BLaER1 (cell line): ENCODE measurements around the gene LDB2.

ENCODE experiments used
- H3K27ac ChIP-seq: shearing (Covaris generic); formaldehyde crosslinking; 2 replicates; pipeline ENCODE4 v1.8.1; 2022
- H3K27me3 ChIP-seq: shearing (Covaris generic); formaldehyde crosslinking; 2 replicates; pipeline ENCODE4 v1.8.1; 2022
- H3K36me3 ChIP-seq: shearing (Covaris generic); formaldehyde crosslinking; 2 replicates; pipeline ENCODE4 v1.8.1; 2022
- H3K4me1 ChIP-seq: shearing (Covaris generic); formaldehyde crosslinking; 2 replicates; pipeline ENCODE4 v1.8.1; 2022
- H3K4me2 ChIP-seq: shearing (Covaris generic); formaldehyde crosslinking; 2 replicates; pipeline ENCODE4 v1.8.1; 2022
- H3K4me3 ChIP-seq: shearing (Covaris generic); formaldehyde crosslinking; 2 replicates; pipeline ENCODE4 v1.8.1; 2022
- H3K9ac ChIP-seq: shearing (Covaris generic); formaldehyde crosslinking; 2 replicates; pipeline ENCODE4 v1.8.1; 2022
- H3K9me3 ChIP-seq: shearing (Covaris generic); formaldehyde crosslinking; 2 replicates; pipeline ENCODE4 v1.8.1; 2022
- H4K20me1 ChIP-seq: shearing (Covaris generic); formaldehyde crosslinking; 2 replicates; pipeline ENCODE4 v1.8.1; 2022
- Cebpa-rat ChIP-seq: shearing (Covaris generic); IDR thresholded peaks from 2 replicates; pipeline ENCODE4 v1.8.1; 2022

Gene LDB2

GRCh38 chr4:16597443-16597842 is 301.0 kb downstream of the LDB2 start:
- Histone ChIP-seq H3K36me3 (no peaks in the 10 kb centered on the region), H3K27me3 (no peaks in the 10 kb centered on the region), H4K20me1 (no peaks in the 10 kb centered on the region), H3K4me3 (no peak overlapping the region), H3K4me2 (no peak overlapping the region), H3K9ac (no peak overlapping the region), H3K4me1 (no peaks in the 10 kb centered on the region), H3K9me3 (no peaks in the 10 kb centered on the region), H3K27ac (no peak overlapping the region)
- TF ChIP-seq Cebpa-rat = no peak

- H3K36me3 ChIP-seq = no peaks in the 10 kb centered on the region
- no peak overlapping the region for H3K27ac ChIP-seq
- no peak overlapping the region for H3K4me3 ChIP-seq
- H3K4me2 ChIP-seq = no peak overlapping the region
- no peak for TF ChIP-seq Cebpa-rat
- H3K27me3 ChIP-seq = no peaks in the 10 kb centered on the region
- no peaks in the 10 kb centered on the region for H4K20me1 ChIP-seq
- H3K4me1 ChIP-seq = no peaks in the 10 kb centered on the region
- no peaks in the 10 kb centered on the region for H3K9me3 ChIP-seq
- H3K9ac ChIP-seq = no peak overlapping the region
Observed at GRCh38 chr4:16596267-16596666, 302.2 kb downstream of the LDB2 start.

- no peak for TF ChIP-seq Cebpa-rat
- Histone ChIP-seq H4K20me1 (no peaks in the 10 kb centered on the region), H3K9me3 (no peaks in the 10 kb centered on the region)
Observed at GRCh38 chr4:16594128-16594527, 304.3 kb downstream of the LDB2 start.

GRCh38 chr4:16593386-16593785 is 305.1 kb downstream of the LDB2 start:
- H3K27ac ChIP-seq = no peak overlapping the region
- no peak overlapping the region for H3K4me2 ChIP-seq
- no peaks in the 10 kb centered on the region for H3K27me3 ChIP-seq
- no peak for TF ChIP-seq Cebpa-rat
- H4K20me1 ChIP-seq = no peaks in the 10 kb centered on the region
- H3K9ac ChIP-seq = no peak overlapping the region
- no peaks in the 10 kb centered on the region for H3K9me3 ChIP-seq
- no peak overlapping the region for H3K4me3 ChIP-seq
- no peaks in the 10 kb centered on the region for H3K4me1 ChIP-seq
- no peaks in the 10 kb centered on the region for H3K36me3 ChIP-seq

More at GRCh38 chr4:16594128-16594527, 304.3 kb downstream of the LDB2 start:
- Histone ChIP-seq H3K27ac (no peak overlapping the region), H3K4me3 (no peak overlapping the region), H3K27me3 (no peaks in the 10 kb centered on the region), H3K4me1 (no peaks in the 10 kb centered on the region), H3K9ac (no peak overlapping the region), H3K36me3 (no peaks in the 10 kb centered on the region), H3K4me2 (no peak overlapping the region)

GRCh38 chr4:16591272-16591826 is 307.1 kb downstream of the LDB2 start:
- Histone ChIP-seq H3K36me3 (no peaks in the 10 kb centered on the region), H3K4me2 (no peak overlapping the region), H3K27ac (no peak overlapping the region), H3K27me3 (no peaks in the 10 kb centered on the region), H3K4me3 (no peak overlapping the region), H3K9ac (no peak overlapping the region), H3K9me3 (no peaks in the 10 kb centered on the region), H4K20me1 (no peaks in the 10 kb centered on the region), H3K4me1 (no peaks in the 10 kb centered on the region)
- no peak for TF ChIP-seq Cebpa-rat

GRCh38 chr4:16590797-16591196 is 307.6 kb downstream of the LDB2 start:
- H3K4me2 ChIP-seq = no peak overlapping the region
- no peaks in the 10 kb centered on the region for H3K36me3 ChIP-seq
- H3K27me3 ChIP-seq = no peaks in the 10 kb centered on the region
- no peak for TF ChIP-seq Cebpa-rat
- no peak overlapping the region for H3K9ac ChIP-seq
- no peak overlapping the region for H3K27ac ChIP-seq
- H4K20me1 ChIP-seq = no peaks in the 10 kb centered on the region
- no peaks in the 10 kb centered on the region for H3K9me3 ChIP-seq
- no peaks in the 10 kb centered on the region for H3K4me1 ChIP-seq
- H3K4me3 ChIP-seq = no peak overlapping the region

- Histone ChIP-seq H3K4me2 (no peak overlapping the region), H3K4me1 (no peaks in the 10 kb centered on the region), H3K27ac (no peak overlapping the region), H3K36me3 (no peaks in the 10 kb centered on the region), H4K20me1 (no peaks in the 10 kb centered on the region), H3K9me3 (no peaks in the 10 kb centered on the region), H3K27me3 (no peaks in the 10 kb centered on the region), H3K9ac (no peak overlapping the region), H3K4me3 (no peak overlapping the region)
- TF ChIP-seq Cebpa-rat = no peak
Observed at GRCh38 chr4:16588651-16589050, 309.8 kb downstream of the LDB2 start.

- no peaks in the 10 kb centered on the region for H3K27me3 ChIP-seq
- H3K4me3 ChIP-seq = no peak overlapping the region
- H3K9me3 ChIP-seq = no peaks in the 10 kb centered on the region
- no peak overlapping the region for H3K27ac ChIP-seq
- no peak overlapping the region for H3K9ac ChIP-seq
- no peaks in the 10 kb centered on the region for H4K20me1 ChIP-seq
- H3K36me3 ChIP-seq = no peaks in the 10 kb centered on the region
- H3K4me2 ChIP-seq = no peak overlapping the region
- TF ChIP-seq Cebpa-rat = no peak
- H3K4me1 ChIP-seq = no peaks in the 10 kb centered on the region
Observed at GRCh38 chr4:16588149-16588548, 310.3 kb downstream of the LDB2 start.

- TF ChIP-seq Cebpa-rat = no peak
- Histone ChIP-seq H3K27me3 (no peaks in the 10 kb centered on the region), H3K9ac (no peak overlapping the region), H3K36me3 (no peaks in the 10 kb centered on the region), H3K4me1 (no peaks in the 10 kb centered on the region), H3K27ac (no peak overlapping the region), H3K4me2 (no peak overlapping the region), H3K4me3 (no peak overlapping the region), H4K20me1 (no peaks in the 10 kb centered on the region), H3K9me3 (no peaks in the 10 kb centered on the region)
Observed at GRCh38 chr4:16585053-16585452, 313.4 kb downstream of the LDB2 start.

GRCh38 chr4:16583764-16584163 is 314.7 kb downstream of the LDB2 start:
- Histone ChIP-seq H3K27me3 (no peaks in the 10 kb centered on the region), H4K20me1 (no peaks in the 10 kb centered on the region), H3K4me3 (no peak overlapping the region), H3K27ac (no peak overlapping the region), H3K9me3 (no peaks in the 10 kb centered on the region), H3K9ac (no peak overlapping the region), H3K4me2 (no peak overlapping the region), H3K4me1 (no peaks in the 10 kb centered on the region), H3K36me3 (no peaks in the 10 kb centered on the region)
- no peak for TF ChIP-seq Cebpa-rat

- no peak overlapping the region for H3K4me3 ChIP-seq
- H3K27ac ChIP-seq = no peak overlapping the region
- no peak overlapping the region for H3K4me2 ChIP-seq
- no peaks in the 10 kb centered on the region for H4K20me1 ChIP-seq
- H3K4me1 ChIP-seq = no peaks in the 10 kb centered on the region
- no peak for TF ChIP-seq Cebpa-rat
- no peak overlapping the region for H3K9ac ChIP-seq
- no peaks in the 10 kb centered on the region for H3K9me3 ChIP-seq
- H3K36me3 ChIP-seq = no peaks in the 10 kb centered on the region
- H3K27me3 ChIP-seq = no peaks in the 10 kb centered on the region
Observed at GRCh38 chr4:16582526-16582925, 315.9 kb downstream of the LDB2 start.
